HepG2 (cell line): ENCODE measurements around the gene SULT4A1. TPM values are rescaled to one million over a fixed set of nuclear protein-coding genes. Genes with fewer than 3 reads are reported as not detected.

Experiments
- ATAC-seq: fragments of 200-7000 bp; cut with Tn5 transposase; 3 replicates; pipeline ENCODE4 v1.9.1; 2020; ENCODE audit warnings: mild to moderate bottlenecking, moderate library complexity
- BruUV-seq: library from RNA; stranded (reverse); fragments of 400-500 nt; replicated peaks from 2 replicates; lab custom pipeline; 2021; lab: Mats Ljungman, UMichigan
- CTCF ChIA-PET: fragments of 300-600 bp; formaldehyde crosslinking; extraction: SDS; loops from one replicate; lab custom pipeline; 2021; ENCODE audit warnings: low total read pairs, inconsistent platforms, low intra/inter-chr PET ratio; lab: Yijun Ruan, JAX
- POLR2A ChIA-PET: fragments of 350-600 bp; sonication (Branson Sonifier 250); formaldehyde crosslinking; loops from one replicate; lab custom pipeline; 2020; ENCODE audit warnings: antibody characterized with exemption, inconsistent platforms; lab: Yijun Ruan, JAX
- DNase-seq: peaks from one replicate; pipeline ENCODE4 v3.0.0-alpha.2; 2015; ENCODE audit warnings: low spot score
- FAIRE-seq: peaks from 3 replicates; lab custom pipeline; 2011; peaks lifted over from hg19 to GRCh38; lab: Jason Lieb, UNC
- H2AFZ ChIP-seq: one replicate; pipeline ENCODE4 v1.6.1; 2011; ENCODE audit warnings: low read length, inconsistent platforms
- H3K27ac ChIP-seq: fragments of 300-600 bp; 3 replicates; pipeline ENCODE4 v1.8.0; 2011; ENCODE audit warnings: mixed run types, mild to moderate bottlenecking, mixed read lengths, low read length, inconsistent platforms; ENCODE audit not compliant: insufficient read depth; ENCODE audit errors: extremely low read length
- H3K27me3 ChIP-seq, 2 experiments: fragments of 200-600 bp in 1 of 2; 2 replicates in 1 of 2; 3 replicates in 1 of 2; pipeline versions ENCODE4 v1.6.0 to v1.8.0; 2011; ENCODE audit warnings: low read length in 2 of 2, mild to moderate bottlenecking in 2 of 2, moderate library complexity in 2 of 2, inconsistent platforms in 1 of 2; ENCODE audit not compliant: insufficient read depth in 2 of 2, control insufficient read depth in 1 of 2
- H3K36me3 ChIP-seq, 2 experiments: fragments of 200-600 bp in 1 of 2; replicated peaks in 1 of 2; 2 replicates in 1 of 2; 3 replicates in 1 of 2; pipeline versions ENCODE4 v1.5.1 to v1.8.0; 2011; ENCODE audit warnings: low read length in 2 of 2, inconsistent platforms in 1 of 2; ENCODE audit not compliant: insufficient read depth in 2 of 2, control insufficient read depth in 1 of 2
- H3K4me1 ChIP-seq: 2 replicates; pipeline ENCODE4 v1.5.1; 2012; ENCODE audit warnings: low read length, inconsistent platforms; ENCODE audit not compliant: insufficient read depth
- H3K4me2 ChIP-seq: 2 replicates; pipeline ENCODE4 v1.6.0; 2011; ENCODE audit warnings: low read depth, low read length, inconsistent platforms
- H3K4me3 ChIP-seq, 3 experiments: fragments of 200-600 bp in 1 of 3; sonication (generic), shearing (Covaris generic) in 1 of 3; replicated peaks in 1 of 3; 2 replicates each; pipeline ENCODE4 v1.5.1; 2011 to 2016; ENCODE audit warnings: low read length in 3 of 3, inconsistent platforms in 2 of 3, low read depth in 2 of 3, mild to moderate bottlenecking in 2 of 3, control low read depth in 1 of 3, mixed read lengths in 1 of 3; ENCODE audit not compliant: insufficient read depth in 1 of 3
- H3K79me2 ChIP-seq: one replicate; pipeline ENCODE4 v1.6.1; 2011; ENCODE audit warnings: low read length, inconsistent platforms; ENCODE audit not compliant: insufficient read depth
- H3K9ac ChIP-seq: 2 replicates; pipeline ENCODE4 v1.6.0; 2011; ENCODE audit warnings: mild to moderate bottlenecking, low read depth, low read length, inconsistent platforms; ENCODE audit not compliant: insufficient read depth
- H3K9me3 ChIP-seq: 2 replicates; pipeline ENCODE4 v1.5.1; 2012; ENCODE audit warnings: mild to moderate bottlenecking, low read length
- H4K20me1 ChIP-seq: 2 replicates; pipeline ENCODE4 v1.6.0; 2011; ENCODE audit warnings: inconsistent platforms, mild to moderate bottlenecking, low read length, moderate library complexity; ENCODE audit not compliant: insufficient read depth
- ARNT ChIP-seq: fragments of 450-650 bp; IDR thresholded peaks from 2 replicates; pipeline ENCODE4 v1.6.1; 2017
- ATF5 ChIP-seq: sonication (generic); formaldehyde crosslinking; IDR thresholded peaks from 2 replicates; pipeline ENCODE4 v1.4.0; 2020; ENCODE audit warnings: mild to moderate bottlenecking, low read depth, missing genetic modification reagents
- EED ChIP-seq: sonication (generic); formaldehyde crosslinking; IDR thresholded peaks from 2 replicates; pipeline ENCODE4 v1.5.0; 2020; ENCODE audit warnings: mild to moderate bottlenecking, missing genetic modification reagents
- FOSL2 ChIP-seq: sonication (generic); formaldehyde crosslinking; IDR thresholded peaks from 2 replicates; pipeline ENCODE4 v1.4.0; 2020; ENCODE audit warnings: missing genetic modification reagents
- IRF9 ChIP-seq: sonication (generic); formaldehyde crosslinking; IDR thresholded peaks from 2 replicates; pipeline ENCODE4 v1.8.0; 2022; ENCODE audit warnings: missing genetic modification reagents, mild to moderate bottlenecking, borderline replicate concordance
- KLF6 ChIP-seq: IDR thresholded peaks from 2 replicates; pipeline ENCODE4 v1.8.0; 2016; ENCODE audit warnings: missing biosample characterization, missing genetic modification reagents
- PAX8 ChIP-seq: sonication (generic); formaldehyde crosslinking; IDR thresholded peaks from 2 replicates; pipeline ENCODE4 v1.8.0; 2022; ENCODE audit warnings: mild to moderate bottlenecking, missing genetic modification reagents, borderline replicate concordance
- RAD51 ChIP-seq: fragments of 450-650 bp; IDR thresholded peaks from 2 replicates; pipeline ENCODE4 v1.6.1; 2016; ENCODE audit warnings: borderline replicate concordance
- TEAD3 ChIP-seq: optimal IDR thresholded peaks from 2 replicates; pipeline ENCODE3; 2016; ENCODE audit warnings: borderline replicate concordance
- TMF1 ChIP-seq: sonication (generic); formaldehyde crosslinking; IDR thresholded peaks from 2 replicates; pipeline ENCODE4 v1.8.1; 2022; ENCODE audit warnings: low read depth, missing genetic modification reagents
- ZNF567 ChIP-seq: sonication (generic); formaldehyde crosslinking; IDR thresholded peaks from 2 replicates; pipeline ENCODE4 v1.8.1; 2023; ENCODE audit warnings: mild to moderate bottlenecking, missing genetic modification reagents, borderline replicate concordance
- ZNF569 ChIP-seq: sonication (generic); formaldehyde crosslinking; IDR thresholded peaks from 2 replicates; pipeline ENCODE4 v1.5.0; 2020; ENCODE audit warnings: mild to moderate bottlenecking, missing genetic modification reagents, moderate library complexity, borderline replicate concordance
- ZNF687 ChIP-seq: sonication (generic); formaldehyde crosslinking; IDR thresholded peaks from 2 replicates; pipeline ENCODE4 v1.5.1; 2020; ENCODE audit warnings: mild to moderate bottlenecking, missing genetic modification reagents, moderate library complexity
- WGBS: methylation state at CpG from one replicate; pipeline ENCODE4 v1.1.6; 2017; ENCODE audit warnings: low lambda C conversion rate; 5-methylcytosine and 5-hydroxymethylcytosine counted together
- in situ Hi-C: cut with HindIII; loops from 2 replicates; pipeline ENCODE4 v1.10.0; 2017; ENCODE audit warnings: low pct_unique_long_range_greater_than_20kb; ENCODE audit not compliant: extremely low pct_ligation_motif_present
- intact Hi-C: fragments of 100-400 bp; cut with micrococcal nuclease; formaldehyde crosslinking; loops from one replicate; pipeline ENCODE4 v1.10.0; 2022; ENCODE audit not compliant: unreplicated experiment
- polyA plus RNA-seq, 8 experiments: library from polyadenylated mRNA; depleted of rRNA in 3 of 8; stranded (reverse) in 7 of 8; unstranded in 1 of 8; fragments of >200 nt; fragmentation: Illumina TruSeq in 4 of 8; extraction: Trizol in 4 of 8; gene quantifications; 2 replicates each; pipeline versions ENCODE4 v1.2.1 to v1.2.3, GENCODE V29; 2011 to 2016; ENCODE audit warnings: low read depth in 4 of 8, missing spikeins in 1 of 8, mixed read lengths in 1 of 8; ENCODE audit not compliant: insufficient read depth in 1 of 8
- total RNA-seq, 5 experiments: library from RNA; depleted of rRNA; stranded (reverse); fragments of >200 nt; fragmentation: Illumina TruSeq; extraction: Trizol; gene quantifications; 2 replicates each; pipeline ENCODE4 v1.2.3, GENCODE V29; 2016; ENCODE audit warnings: low read depth in 1 of 5
- TF ChIP-seq, protein P1 (sequence below): sonication (generic); formaldehyde crosslinking; IDR thresholded peaks from 2 replicates; pipeline ENCODE4 v1.8.1; 2023; ENCODE audit warnings: mild to moderate bottlenecking, missing genetic modification reagents

Gene SULT4A1
- total and polyA plus RNA-seq, 2 of the 13 experiments (the other 11 are each of a cell fraction or from before 2014, with no cell fraction given), result not detected

- BruUV-seq, result no TSS peak
- POLR2A ChIA-PET, result no interaction called here
- FAIRE-seq (no peak), DNase-seq (no peak), ATAC-seq (no peak)
- Histone ChIP-seq H3K4me2 (no peak overlapping the region), H3K27me3 (peaks cover 1 to 61% of the 10 kb centered on the region in 2 experiments; a peak in 4 of 5 replicates), H3K9me3 (no peaks in the 10 kb centered on the region), H3K79me2 (no peaks in the 10 kb centered on the region), H3K27ac (no peak overlapping the region), H3K4me1 (peaks cover 12% of the 10 kb centered on the region), H4K20me1 (no peaks in the 10 kb centered on the region), H3K9ac (no peak overlapping the region), H2AFZ (no peak overlapping the region), H3K36me3 (no peaks in the 10 kb centered on the region), H3K4me3 (no peak overlapping the region)
- 40% methylated on average over 12 of the region's 22 CpGs for WGBS
- intact Hi-C loops (no loop called here), in situ Hi-C loops (no loop called here)
- TF ChIP-seq KLF6 (CRISPR knock-in tag), result no peak
- TF ChIP-seq, protein P1, sequence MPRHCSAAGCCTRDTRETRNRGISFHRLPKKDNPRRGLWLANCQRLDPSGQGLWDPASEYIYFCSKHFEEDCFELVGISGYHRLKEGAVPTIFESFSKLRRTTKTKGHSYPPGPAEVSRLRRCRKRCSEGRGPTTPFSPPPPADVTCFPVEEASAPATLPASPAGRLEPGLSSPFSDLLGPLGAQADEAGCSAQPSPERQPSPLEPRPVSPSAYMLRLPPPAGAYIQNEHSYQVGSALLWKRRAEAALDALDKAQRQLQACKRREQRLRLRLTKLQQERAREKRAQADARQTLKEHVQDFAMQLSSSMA (CRISPR knock-in tag), result no peak
- TF ChIP-seq ZNF567 (CRISPR knock-in tag), result no peak
- no peak for TF ChIP-seq EED (CRISPR knock-in tag)
- no peak for TF ChIP-seq ZNF569 (CRISPR knock-in tag)
- TF ChIP-seq TEAD3 (CRISPR knock-in tag), result no peak
- no peak for TF ChIP-seq ATF5
- TF ChIP-seq RAD51, result no peak
- no peak for TF ChIP-seq ARNT
- TF ChIP-seq PAX8 (CRISPR knock-in tag), result no peak
- no peak for TF ChIP-seq TMF1
- no peak for TF ChIP-seq IRF9 (CRISPR knock-in tag)
- TF ChIP-seq FOSL2 (CRISPR knock-in tag), result no peak
- TF ChIP-seq ZNF687, result no peak
- CTCF ChIA-PET, result no interaction called here
Measured at GRCh38 chr22:43821606-43822425, 40.5 kb downstream of the SULT4A1 start.
